ENCODE results near the gene AP1S2.

- no peak for TF ChIP-seq EZH2 (IDR thresholded peaks at IDR 0.05)
- no peak for TF ChIP-seq POLR2AphosphoS5 (IDR thresholded peaks at IDR 0.05; ENCODE audit: borderline replicate concordance, low read depth, low read length)
- TF ChIP-seq FOXP2 (optimal IDR thresholded peaks at IDR 0.05; ENCODE audit: control extremely low read depth, extremely low read length, insufficient read depth) = no peak
Observed at GRCh38 chrX:15808254-15808653, 46.4 kb downstream of the AP1S2 start.

Data from SK-N-MC (cell line).